H7 (cell line): ENCODE measurements around the gene ASAP3. TPM values are rescaled to one million over a fixed set of nuclear protein-coding genes. Genes with fewer than 3 reads are reported as not detected.

Source experiments
- DNase-seq: peaks from one replicate; pipeline ENCODE4 v3.0.0; 2012
- H3K27me3 ChIP-seq: 2 replicates; pipeline ENCODE4 v1.6.0; 2011; ENCODE audit warnings: mild to moderate bottlenecking, low read length; ENCODE audit not compliant: control insufficient read depth, insufficient read depth
- H3K36me3 ChIP-seq: replicated peaks from 2 replicates; pipeline ENCODE4 v1.5.1; 2011; ENCODE audit warnings: low read length; ENCODE audit not compliant: control insufficient read depth, insufficient read depth
- H3K4me3 ChIP-seq: 2 replicates; pipeline ENCODE4 v1.5.1; 2011; ENCODE audit warnings: low read depth, mild to moderate bottlenecking, control low read depth, low read length, moderate library complexity; ENCODE audit not compliant: insufficient read depth
- total RNA-seq: library from RNA; depleted of rRNA; stranded (reverse); fragments of >200 nt; shearing (Covaris generic); gene quantifications from 2 replicates; pipeline ENCODE4 v1.2.3, GENCODE V29; 2014

Gene ASAP3
- total RNA-seq, 1 experiment from 2014 or later: 107 TPM

DNA sequence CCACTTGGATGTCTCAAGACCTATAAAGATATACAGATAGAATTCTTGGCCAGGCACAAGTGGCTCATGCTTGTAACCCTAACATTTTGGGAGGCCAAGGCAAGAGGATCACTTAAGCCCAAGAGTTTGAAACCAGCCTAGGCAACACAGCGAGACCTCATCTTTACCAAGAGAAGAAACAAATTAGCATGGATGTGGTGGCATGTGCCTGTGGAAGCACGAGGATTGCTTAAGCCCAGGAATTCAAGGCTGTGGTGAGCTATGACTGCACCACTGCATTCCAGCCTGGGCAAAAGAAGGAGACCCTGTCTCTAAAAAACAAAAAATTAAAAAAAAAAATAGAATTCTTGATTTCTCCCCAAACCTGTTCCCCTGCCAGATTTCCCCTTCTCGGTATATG lies 8.3 kb downstream of the ASAP3 start:
- H3K36me3 ChIP-seq: no peaks in the 10 kb centered on the region
- H3K27me3 ChIP-seq: no peaks in the 10 kb centered on the region
- no peak overlapping the region for H3K4me3 ChIP-seq
- DNase-seq: no peak

DNA sequence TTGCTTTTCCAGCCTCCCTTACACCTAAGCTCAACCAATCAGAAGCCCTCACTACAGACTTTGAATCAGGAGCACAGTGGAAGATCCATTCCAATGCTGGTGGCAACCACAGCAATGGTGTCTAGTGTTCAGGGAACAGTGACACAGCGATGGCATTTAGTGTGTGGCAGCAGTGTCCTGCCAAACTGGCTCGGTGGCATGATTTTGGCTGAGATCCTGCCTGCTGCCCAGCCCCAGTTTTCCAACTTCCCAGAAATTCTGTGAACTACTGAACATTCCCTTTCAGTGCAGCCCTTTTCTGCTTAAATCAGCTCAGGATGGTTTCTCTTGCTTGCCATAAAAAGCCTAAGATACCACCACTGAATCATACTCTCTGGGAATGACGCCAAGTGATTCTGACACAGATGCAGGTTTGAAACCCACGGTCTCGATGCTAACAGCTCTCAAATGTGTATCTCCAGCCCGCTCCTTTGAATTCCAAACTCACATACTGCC lies 8.8 kb downstream of the ASAP3 start:
- H3K36me3 ChIP-seq: no peaks in the 10 kb centered on the region
- H3K27me3 ChIP-seq: no peaks in the 10 kb centered on the region
- no peak for DNase-seq
- no peak overlapping the region for H3K4me3 ChIP-seq

GRCh38 chr1:23473037-23473800 lies 10.8 kb downstream of the ASAP3 start:
- no peak overlapping the region for H3K4me3 ChIP-seq
- H3K36me3 ChIP-seq: no peaks in the 10 kb centered on the region
- no peaks in the 10 kb centered on the region for H3K27me3 ChIP-seq
- DNase-seq: peak; percentile 7

- Histone ChIP-seq H3K4me3 (no peak overlapping the region), H3K27me3 (no peaks in the 10 kb centered on the region), H3K36me3 (no peaks in the 10 kb centered on the region)
- no peak for DNase-seq
Measured at GRCh38 chr1:23472351-23473036, 11.5 kb downstream of the ASAP3 start.

DNA sequence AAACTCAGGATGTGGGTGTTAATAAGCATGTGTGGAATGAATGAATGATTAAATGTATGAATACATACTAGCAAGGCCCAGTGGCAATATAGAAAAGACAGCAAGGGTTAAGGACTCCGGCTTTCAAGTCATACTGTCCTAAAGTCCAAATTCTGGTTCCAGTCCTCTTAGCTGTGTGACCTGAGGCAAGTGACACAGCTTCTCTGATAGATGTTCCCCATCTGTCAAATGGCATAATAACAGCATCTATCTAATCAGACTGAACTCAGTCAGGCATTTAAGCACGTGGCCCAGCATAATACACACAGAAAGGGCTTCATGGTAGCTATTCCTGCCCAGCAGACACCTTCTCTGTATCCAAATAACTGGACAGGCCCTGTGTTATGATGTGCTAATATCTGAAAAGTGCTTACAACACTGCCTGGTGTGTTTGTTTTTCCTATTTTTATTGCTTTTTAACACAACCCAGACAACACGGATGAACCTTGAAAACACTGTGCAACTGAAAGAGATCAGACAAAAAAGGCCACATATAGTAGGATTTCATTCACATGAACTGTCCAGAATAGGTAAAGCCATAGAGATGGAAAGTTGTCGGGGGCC lies 12.4 kb downstream of the ASAP3 start:
- no peak overlapping the region for H3K4me3 ChIP-seq
- no peaks in the 10 kb centered on the region for H3K36me3 ChIP-seq
- no peak for DNase-seq
- H3K27me3 ChIP-seq: no peaks in the 10 kb centered on the region

GRCh38 chr1:23470282-23471070 lies 13.5 kb downstream of the ASAP3 start:
- DNase-seq: no peak
- Histone ChIP-seq H3K27me3 (no peaks in the 10 kb centered on the region), H3K36me3 (no peaks in the 10 kb centered on the region), H3K4me3 (no peak overlapping the region)

DNA sequence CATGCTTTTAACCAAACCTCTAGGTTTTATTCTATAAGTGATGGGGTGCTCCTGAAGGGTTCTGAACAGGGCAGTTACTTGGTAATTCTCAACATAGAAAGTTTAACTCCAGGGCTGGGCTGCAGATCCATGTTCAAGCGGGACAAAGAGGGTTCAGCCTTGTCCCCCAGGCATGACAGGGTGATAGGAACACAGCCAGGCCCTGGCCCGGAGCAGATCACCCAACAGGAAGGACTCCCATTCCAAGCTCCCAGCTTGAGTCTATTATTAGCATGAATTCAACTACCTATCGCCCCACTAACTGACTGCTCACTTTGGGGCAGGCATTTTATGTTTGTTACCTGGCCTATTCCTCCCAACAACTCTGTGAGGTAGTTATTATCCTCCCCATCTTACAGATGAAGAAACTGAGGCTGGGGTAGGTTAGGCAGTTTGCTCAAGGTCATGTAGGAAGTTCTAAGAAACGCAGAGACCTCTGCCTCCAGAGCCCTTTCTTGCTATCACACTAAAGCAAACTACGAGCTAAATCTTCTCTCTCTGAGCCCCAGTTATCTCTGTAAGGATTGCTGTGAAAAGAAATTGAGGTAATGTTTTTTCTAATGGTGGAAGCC lies 14.5 kb downstream of the ASAP3 start:
- Histone ChIP-seq H3K27me3 (no peaks in the 10 kb centered on the region), H3K4me3 (no peak overlapping the region), H3K36me3 (no peaks in the 10 kb centered on the region)
- DNase-seq: no peak

- H3K27me3 ChIP-seq: no peaks in the 10 kb centered on the region
- H3K4me3 ChIP-seq: no peak overlapping the region
- no peak for DNase-seq
- no peaks in the 10 kb centered on the region; the same call in 1 of the 2 replicates for H3K36me3 ChIP-seq
Measured at GRCh38 chr1:23466423-23466989, 17.5 kb downstream of the ASAP3 start.

DNA sequence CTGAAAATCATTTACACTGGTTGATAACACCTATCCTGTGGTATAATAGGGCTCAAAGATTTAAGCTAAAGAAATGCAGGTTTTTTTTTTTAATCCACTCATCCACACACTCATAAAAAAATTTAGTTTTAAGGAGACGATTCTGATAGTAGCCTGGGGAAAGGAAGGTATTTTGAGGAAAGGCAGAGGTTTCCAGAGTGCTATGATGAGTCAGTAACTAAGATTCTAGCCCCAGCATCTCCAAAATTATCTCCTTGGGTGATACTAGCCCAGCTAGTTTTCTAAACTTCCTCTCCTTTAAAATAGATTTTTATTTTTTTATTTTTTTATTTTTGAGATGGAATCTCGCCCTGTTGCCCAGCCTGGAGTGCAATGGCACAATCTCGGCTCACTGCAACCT lies 20.7 kb downstream of the ASAP3 start:
- DNase-seq: no peak
- no peak overlapping the region for H3K4me3 ChIP-seq

DNA sequence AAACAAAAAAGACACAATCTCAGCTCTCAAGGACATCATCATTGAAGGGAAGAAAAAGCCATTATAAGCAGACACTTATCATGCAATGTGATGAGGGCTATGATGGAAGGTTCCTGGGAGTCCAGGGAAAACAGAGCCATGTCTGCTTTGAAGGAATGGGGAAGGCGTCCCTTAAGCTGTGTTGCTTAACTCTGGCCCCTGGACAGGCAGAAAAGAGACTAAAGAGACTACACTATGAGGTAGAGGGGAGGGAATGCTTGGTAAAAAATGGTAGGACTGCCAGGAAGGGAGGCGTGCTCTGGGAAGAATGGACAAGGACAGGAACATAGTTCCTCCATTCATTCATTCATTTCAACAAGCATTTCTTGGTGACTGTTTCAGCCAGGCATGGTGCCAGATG lies 21.2 kb downstream of the ASAP3 start:
- Histone ChIP-seq H3K36me3 (no peaks in the 10 kb centered on the region; the same call in 1 of the 2 replicates), H3K27me3 (no peaks in the 10 kb centered on the region), H3K4me3 (no peak overlapping the region)
- DNase-seq: no peak

More for the DNA sequence above, 20.7 kb downstream of the ASAP3 start:
- Histone ChIP-seq H3K27me3 (no peaks in the 10 kb centered on the region), H3K36me3 (no peaks in the 10 kb centered on the region; the same call in 1 of the 2 replicates)

GRCh38 chr1:23461050-23461449 lies 22.9 kb downstream of the ASAP3 start:
- Histone ChIP-seq H3K27me3 (no peaks in the 10 kb centered on the region), H3K4me3 (no peak overlapping the region), H3K36me3 (no peaks in the 10 kb centered on the region; the same call in none of the 2 replicates)
- no peak for DNase-seq

- no peak for DNase-seq
- Histone ChIP-seq H3K27me3 (no peaks in the 10 kb centered on the region), H3K4me3 (no peak overlapping the region), H3K36me3 (no peaks in the 10 kb centered on the region; the same call in none of the 2 replicates)
Measured at GRCh38 chr1:23460519-23460918, 23.5 kb downstream of the ASAP3 start.

DNA sequence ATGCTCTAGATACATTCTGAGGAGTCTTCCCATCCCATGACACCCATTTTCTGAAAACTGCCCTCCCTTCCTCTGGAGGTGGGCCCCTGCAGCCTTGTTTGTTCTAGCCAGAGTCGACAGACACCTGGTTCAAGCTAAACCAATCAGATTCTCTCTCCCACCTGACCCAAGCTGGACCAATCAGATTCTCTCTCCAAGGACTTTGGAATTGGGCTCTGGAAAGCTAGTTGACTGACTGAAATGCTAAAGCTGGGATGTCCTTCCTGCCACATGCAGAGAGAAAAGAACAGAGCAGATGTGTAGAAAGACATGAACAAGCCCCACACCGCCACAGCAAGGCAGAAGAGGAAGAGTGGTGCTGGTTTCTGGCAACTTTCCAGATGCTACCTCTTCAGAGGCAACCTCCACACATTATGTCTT lies 24.6 kb downstream of the ASAP3 start:
- no peak overlapping the region for H3K4me3 ChIP-seq
- H3K36me3 ChIP-seq: peaks cover 7% of the 10 kb centered on the region
- no peaks in the 10 kb centered on the region for H3K27me3 ChIP-seq
- peak; percentile 73 for DNase-seq

GRCh38 chr1:23456226-23456625 lies 27.8 kb downstream of the ASAP3 start:
- Histone ChIP-seq H3K27me3 (no peaks in the 10 kb centered on the region), H3K36me3 (peaks cover 16% of the 10 kb centered on the region), H3K4me3 (no peak overlapping the region)
- no peak for DNase-seq
